ENCODE data around the gene SBF1. TPM values are rescaled to one million over a fixed set of nuclear protein-coding genes. Genes with fewer than 3 reads are reported as not detected.
A peak's percentile ranks its signal among the peaks of the same experiment; 100 is the strongest.

SBF1 gene
- polyA plus RNA-seq, 3 donors: 24.7 to 28.0 (median 26.6) TPM

GRCh38 chr22:50506611-50507420 is 32.0 kb upstream of the SBF1 start:
- DNase-seq (ENCODE audit: low read depth in 3 of 3, low spot score in 2 of 3): no peak

GRCh38 chr22:50505776-50506610 is 31.2 kb upstream of the SBF1 start:
- no peak for DNase-seq (ENCODE audit: low read depth in 3 of 3, low spot score in 2 of 3)

- DNase-seq (ENCODE audit: low read depth in 3 of 3, low spot score in 2 of 3): no peak
These were observed 30.5 kb upstream of the SBF1 start for GRCh38 chr22:50505276-50505775.

GRCh38 chr22:50504369-50505211 is 29.8 kb upstream of the SBF1 start:
- no peak for DNase-seq (ENCODE audit: low read depth in 3 of 3, low spot score in 2 of 3)

GRCh38 chr22:50503475-50504145 is 28.8 kb upstream of the SBF1 start:
- DNase-seq (ENCODE audit: low read depth in 3 of 3, low spot score in 2 of 3): no peak

- no peak for DNase-seq (ENCODE audit: low read depth in 3 of 3, low spot score in 2 of 3)
These were observed 28.0 kb upstream of the SBF1 start for GRCh38 chr22:50502628-50503474.

GRCh38 chr22:50502096-50502495 is 27.3 kb upstream of the SBF1 start:
- DNase-seq (ENCODE audit: low read depth in 3 of 3, low spot score in 2 of 3): no peak

- DNase-seq (ENCODE audit: low read depth in 3 of 3, low spot score in 2 of 3): no peak
These were observed 25.6 kb upstream of the SBF1 start for GRCh38 chr22:50500452-50500851.

- peak in 1 of 3 donors; percentile 67 for DNase-seq (ENCODE audit: low read depth in 3 of 3, low spot score in 2 of 3)
These were observed 23.6 kb upstream of the SBF1 start for GRCh38 chr22:50498322-50498890.

GRCh38 chr22:50497093-50497492 is 22.3 kb upstream of the SBF1 start:
- no peak for DNase-seq (ENCODE audit: low read depth in 3 of 3, low spot score in 2 of 3)

GRCh38 chr22:50490531-50491308 is 15.9 kb upstream of the SBF1 start:
- no peak for DNase-seq (ENCODE audit: low read depth in 3 of 3, low spot score in 2 of 3)

- no peak for DNase-seq (ENCODE audit: low read depth in 3 of 3, low spot score in 2 of 3)
These were observed 14.8 kb upstream of the SBF1 start for GRCh38 chr22:50489363-50490243.

- DNase-seq (ENCODE audit: low read depth in 3 of 3, low spot score in 2 of 3): no peak
These were observed 14.1 kb upstream of the SBF1 start for GRCh38 chr22:50488886-50489285.

- DNase-seq (ENCODE audit: low read depth in 3 of 3, low spot score in 2 of 3): no peak
These were observed 13.3 kb upstream of the SBF1 start for GRCh38 chr22:50488006-50488677.

GRCh38 chr22:50487290-50488005 is 12.6 kb upstream of the SBF1 start:
- no peak for DNase-seq (ENCODE audit: low read depth in 3 of 3, low spot score in 2 of 3)

All from right renal cortex interstitium (tissue), 3 donors.